ENCODE data around the gene GOLGA7B.

DNA sequence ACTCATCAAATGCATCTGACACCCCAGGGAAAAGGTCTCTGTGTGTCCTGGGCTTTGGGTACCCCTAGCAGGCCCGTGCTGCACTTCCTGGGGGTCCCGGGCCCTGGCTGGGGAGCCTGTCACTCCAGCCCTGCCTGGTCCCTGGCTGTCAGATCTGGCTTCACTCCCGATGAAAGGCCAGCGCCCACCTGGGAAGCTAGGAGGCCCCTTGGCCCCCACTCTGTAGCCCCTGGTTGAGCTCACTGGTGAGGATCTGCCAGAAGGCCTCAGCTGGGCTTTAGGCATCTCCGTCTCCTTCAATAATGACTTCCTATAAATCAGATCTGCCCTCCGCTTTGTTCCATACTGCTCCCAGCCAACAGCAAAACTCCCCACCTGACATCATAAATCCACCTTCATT, 64.0 kb downstream of the GOLGA7B start:
- TF ChIP-seq, protein P1, sequence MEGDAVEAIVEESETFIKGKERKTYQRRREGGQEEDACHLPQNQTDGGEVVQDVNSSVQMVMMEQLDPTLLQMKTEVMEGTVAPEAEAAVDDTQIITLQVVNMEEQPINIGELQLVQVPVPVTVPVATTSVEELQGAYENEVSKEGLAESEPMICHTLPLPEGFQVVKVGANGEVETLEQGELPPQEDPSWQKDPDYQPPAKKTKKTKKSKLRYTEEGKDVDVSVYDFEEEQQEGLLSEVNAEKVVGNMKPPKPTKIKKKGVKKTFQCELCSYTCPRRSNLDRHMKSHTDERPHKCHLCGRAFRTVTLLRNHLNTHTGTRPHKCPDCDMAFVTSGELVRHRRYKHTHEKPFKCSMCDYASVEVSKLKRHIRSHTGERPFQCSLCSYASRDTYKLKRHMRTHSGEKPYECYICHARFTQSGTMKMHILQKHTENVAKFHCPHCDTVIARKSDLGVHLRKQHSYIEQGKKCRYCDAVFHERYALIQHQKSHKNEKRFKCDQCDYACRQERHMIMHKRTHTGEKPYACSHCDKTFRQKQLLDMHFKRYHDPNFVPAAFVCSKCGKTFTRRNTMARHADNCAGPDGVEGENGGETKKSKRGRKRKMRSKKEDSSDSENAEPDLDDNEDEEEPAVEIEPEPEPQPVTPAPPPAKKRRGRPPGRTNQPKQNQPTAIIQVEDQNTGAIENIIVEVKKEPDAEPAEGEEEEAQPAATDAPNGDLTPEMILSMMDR (IDR thresholded peaks at IDR 0.05; ENCODE audit: insufficient read depth, low read length) = no peak
- no peak for TF ChIP-seq GABPA (IDR thresholded peaks at IDR 0.05; ENCODE audit: low read depth)
- TF ChIP-seq, protein P2, sequence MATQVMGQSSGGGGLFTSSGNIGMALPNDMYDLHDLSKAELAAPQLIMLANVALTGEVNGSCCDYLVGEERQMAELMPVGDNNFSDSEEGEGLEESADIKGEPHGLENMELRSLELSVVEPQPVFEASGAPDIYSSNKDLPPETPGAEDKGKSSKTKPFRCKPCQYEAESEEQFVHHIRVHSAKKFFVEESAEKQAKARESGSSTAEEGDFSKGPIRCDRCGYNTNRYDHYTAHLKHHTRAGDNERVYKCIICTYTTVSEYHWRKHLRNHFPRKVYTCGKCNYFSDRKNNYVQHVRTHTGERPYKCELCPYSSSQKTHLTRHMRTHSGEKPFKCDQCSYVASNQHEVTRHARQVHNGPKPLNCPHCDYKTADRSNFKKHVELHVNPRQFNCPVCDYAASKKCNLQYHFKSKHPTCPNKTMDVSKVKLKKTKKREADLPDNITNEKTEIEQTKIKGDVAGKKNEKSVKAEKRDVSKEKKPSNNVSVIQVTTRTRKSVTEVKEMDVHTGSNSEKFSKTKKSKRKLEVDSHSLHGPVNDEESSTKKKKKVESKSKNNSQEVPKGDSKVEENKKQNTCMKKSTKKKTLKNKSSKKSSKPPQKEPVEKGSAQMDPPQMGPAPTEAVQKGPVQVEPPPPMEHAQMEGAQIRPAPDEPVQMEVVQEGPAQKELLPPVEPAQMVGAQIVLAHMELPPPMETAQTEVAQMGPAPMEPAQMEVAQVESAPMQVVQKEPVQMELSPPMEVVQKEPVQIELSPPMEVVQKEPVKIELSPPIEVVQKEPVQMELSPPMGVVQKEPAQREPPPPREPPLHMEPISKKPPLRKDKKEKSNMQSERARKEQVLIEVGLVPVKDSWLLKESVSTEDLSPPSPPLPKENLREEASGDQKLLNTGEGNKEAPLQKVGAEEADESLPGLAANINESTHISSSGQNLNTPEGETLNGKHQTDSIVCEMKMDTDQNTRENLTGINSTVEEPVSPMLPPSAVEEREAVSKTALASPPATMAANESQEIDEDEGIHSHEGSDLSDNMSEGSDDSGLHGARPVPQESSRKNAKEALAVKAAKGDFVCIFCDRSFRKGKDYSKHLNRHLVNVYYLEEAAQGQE (IDR thresholded peaks at IDR 0.05; ENCODE audit: insufficient replicate concordance, low read depth) = no peak

Measured in HL-60 (cell line).